Ascending aorta (tissue), 2 donors: ENCODE data around the gene COL26A1. TPM values are rescaled to one million over a fixed set of nuclear protein-coding genes. Genes with fewer than 3 reads are reported as not detected.

Experiments used
- DNase-seq, 2 donors: peaks; one replicate each; pipeline ENCODE4 v3.0.0-alpha.2; 2019; ENCODE audit warnings: low spot score in 2 of 2
- H3K27ac ChIP-seq, 2 donors: fragments of 200-600 bp; sonication (generic); one replicate each; pipeline ENCODE4 v1.5.1; 2016 to 2017; ENCODE audit warnings: mild to moderate bottlenecking in 1 of 2
- H3K27me3 ChIP-seq: fragments of 200-600 bp; sonication (generic); one replicate; pipeline ENCODE4 v1.5.1; 2017
- H3K36me3 ChIP-seq, 2 donors: fragments of 200-600 bp; sonication (generic); one replicate each; pipeline ENCODE4 v1.5.1; 2016
- H3K4me1 ChIP-seq, 2 donors: fragments of 200-600 bp; sonication (generic); one replicate each; pipeline ENCODE4 v1.5.1; 2016 to 2017; ENCODE audit warnings: mild to moderate bottlenecking in 1 of 2
- H3K4me3 ChIP-seq, 2 donors: fragments of 200-600 bp; sonication (generic); one replicate each; pipeline ENCODE4 v1.5.1; 2016 to 2017; ENCODE audit warnings: mild to moderate bottlenecking in 1 of 2
- H3K9me3 ChIP-seq, 2 donors: fragments of 200-600 bp; sonication (generic); one replicate each; pipeline ENCODE4 v1.5.1; 2016
- intact Hi-C: fragments of 100-400 bp; cut with DNase I; formaldehyde crosslinking; loops from one replicate; pipeline ENCODE4 v1.15.1; 2023
- total RNA-seq: library from RNA; depleted of rRNA; stranded (reverse); fragments of >200 nt; gene quantifications from one replicate; pipeline ENCODE4 v1.1.0, GENCODE V29; 2016
- TF ChIP-seq, protein P1 (sequence below), 3 experiments: fragments of 200-600 bp in 2 of 3; fragments of 450-650 bp in 1 of 3; sonication (generic) in 2 of 3; IDR thresholded peaks; one replicate each; pipeline ENCODE4 v1.5.1; 2016 to 2019; ENCODE audit warnings: antibody characterized with exemption in 3 of 3, mild to moderate bottlenecking in 1 of 3, moderate library complexity in 1 of 3

Gene COL26A1
- total RNA-seq, 1 donor from 2014 or later, result not detected

DNA sequence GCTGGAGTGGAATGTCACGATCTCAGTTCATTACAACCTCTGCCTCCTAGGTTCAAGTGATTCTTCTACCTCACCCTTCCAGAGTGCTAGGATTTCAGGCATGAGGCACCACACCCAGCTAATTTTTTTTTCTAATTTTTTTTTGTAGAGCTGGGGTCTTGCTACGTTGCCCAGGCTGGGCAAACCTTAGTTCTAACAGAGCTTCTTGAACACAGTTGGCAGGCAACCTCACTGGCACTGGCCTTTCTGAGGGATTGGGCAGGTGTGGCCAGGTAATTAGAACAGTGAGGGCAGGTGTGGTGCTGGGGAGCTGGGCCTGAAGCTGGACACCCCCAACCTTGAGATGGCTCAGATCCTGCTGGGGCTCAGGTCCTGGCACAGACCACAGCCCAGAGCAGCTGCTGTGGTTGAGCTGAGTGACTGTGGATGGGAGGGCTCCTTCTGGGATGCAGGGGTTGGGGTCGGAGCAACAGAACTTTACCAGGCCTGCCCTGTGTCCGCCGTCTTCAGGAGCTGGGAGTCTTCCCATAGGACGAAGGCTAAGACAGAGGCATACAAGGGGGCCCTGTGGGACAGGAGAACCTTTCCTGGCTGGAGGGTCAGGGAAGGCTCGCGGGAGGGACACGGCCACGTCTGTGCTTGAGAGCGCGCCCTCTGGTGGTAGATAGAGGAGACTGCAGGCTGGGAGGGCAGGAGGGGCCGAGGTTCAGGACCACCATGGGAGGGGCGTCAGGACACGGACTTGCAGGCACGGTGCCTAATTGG is 48.2 kb downstream of the COL26A1 start:
- H3K4me3 ChIP-seq, result no peak overlapping the region
- H3K36me3 ChIP-seq, result no peaks in the 10 kb centered on the region
- peaks cover 0 to 9% of the 10 kb centered on the region in 2 donors for H3K9me3 ChIP-seq
- intact Hi-C loops, result no loop called here
- no peaks in the 10 kb centered on the region for H3K4me1 ChIP-seq
- H3K27ac ChIP-seq, result no peak overlapping the region
- H3K27me3 ChIP-seq, result no peaks in the 10 kb centered on the region
- TF ChIP-seq, protein P1, sequence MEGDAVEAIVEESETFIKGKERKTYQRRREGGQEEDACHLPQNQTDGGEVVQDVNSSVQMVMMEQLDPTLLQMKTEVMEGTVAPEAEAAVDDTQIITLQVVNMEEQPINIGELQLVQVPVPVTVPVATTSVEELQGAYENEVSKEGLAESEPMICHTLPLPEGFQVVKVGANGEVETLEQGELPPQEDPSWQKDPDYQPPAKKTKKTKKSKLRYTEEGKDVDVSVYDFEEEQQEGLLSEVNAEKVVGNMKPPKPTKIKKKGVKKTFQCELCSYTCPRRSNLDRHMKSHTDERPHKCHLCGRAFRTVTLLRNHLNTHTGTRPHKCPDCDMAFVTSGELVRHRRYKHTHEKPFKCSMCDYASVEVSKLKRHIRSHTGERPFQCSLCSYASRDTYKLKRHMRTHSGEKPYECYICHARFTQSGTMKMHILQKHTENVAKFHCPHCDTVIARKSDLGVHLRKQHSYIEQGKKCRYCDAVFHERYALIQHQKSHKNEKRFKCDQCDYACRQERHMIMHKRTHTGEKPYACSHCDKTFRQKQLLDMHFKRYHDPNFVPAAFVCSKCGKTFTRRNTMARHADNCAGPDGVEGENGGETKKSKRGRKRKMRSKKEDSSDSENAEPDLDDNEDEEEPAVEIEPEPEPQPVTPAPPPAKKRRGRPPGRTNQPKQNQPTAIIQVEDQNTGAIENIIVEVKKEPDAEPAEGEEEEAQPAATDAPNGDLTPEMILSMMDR (IDR thresholded peaks at IDR 0.05), result peak; percentile 30 to 69 (median 43)
- no peak for DNase-seq

DNA sequence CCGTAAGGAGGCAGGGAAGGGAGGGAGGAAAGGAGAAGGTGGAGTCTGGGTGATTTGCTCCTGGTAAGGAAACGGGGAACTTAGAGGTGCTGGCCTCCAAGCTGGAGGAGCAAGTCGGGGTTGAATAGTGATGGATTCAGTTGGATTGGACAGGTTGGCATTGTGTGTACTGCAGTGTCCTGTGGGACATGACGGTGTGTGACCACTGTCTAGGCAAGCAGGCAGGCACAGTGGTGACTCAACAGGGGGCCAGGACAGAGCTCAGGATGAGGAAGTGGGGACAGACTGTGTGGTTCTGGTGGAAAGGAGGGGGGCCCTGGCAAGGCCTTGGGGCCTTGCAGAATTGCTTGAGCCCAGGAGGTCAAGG is 48.8 kb downstream of the COL26A1 start:
- Histone ChIP-seq H3K27ac (no peak overlapping the region), H3K4me1 (no peaks in the 10 kb centered on the region), H3K9me3 (peaks cover 0 to 9% of the 10 kb centered on the region in 2 donors), H3K4me3 (no peak overlapping the region), H3K27me3 (no peaks in the 10 kb centered on the region), H3K36me3 (no peaks in the 10 kb centered on the region)
- TF ChIP-seq, protein P1 (IDR thresholded peaks at IDR 0.05), result no peak
- intact Hi-C loops, result no loop called here
- no peak for DNase-seq

DNA sequence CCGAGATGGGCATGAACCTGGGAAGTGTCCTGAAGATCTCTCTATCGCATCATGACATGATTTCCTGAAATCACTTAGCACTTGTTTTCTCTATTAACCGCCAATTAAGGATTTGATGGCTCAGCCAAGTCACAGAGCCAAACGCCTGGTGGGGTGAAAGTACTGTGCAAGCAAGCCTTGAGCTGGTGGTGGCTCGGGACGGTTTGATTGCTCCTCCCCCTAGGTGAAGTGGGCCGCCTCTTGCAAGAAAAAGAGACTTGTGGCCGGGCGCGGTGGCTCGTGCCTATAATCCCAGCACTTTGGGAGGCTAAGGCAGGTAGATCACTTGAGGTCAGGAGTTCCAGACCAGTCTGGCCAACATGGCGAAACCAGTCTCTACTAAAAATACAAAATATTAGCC is 50.3 kb downstream of the COL26A1 start:
- H3K27me3 ChIP-seq, result no peaks in the 10 kb centered on the region
- intact Hi-C loops, result no loop called here
- peaks cover 0 to 9% of the 10 kb centered on the region in 2 donors for H3K9me3 ChIP-seq
- H3K4me1 ChIP-seq, result no peaks in the 10 kb centered on the region
- no peak overlapping the region for H3K27ac ChIP-seq
- DNase-seq, result no peak
- TF ChIP-seq, protein P1 (IDR thresholded peaks at IDR 0.05), result no peak
- no peaks in the 10 kb centered on the region for H3K36me3 ChIP-seq
- H3K4me3 ChIP-seq, result no peak overlapping the region

DNA sequence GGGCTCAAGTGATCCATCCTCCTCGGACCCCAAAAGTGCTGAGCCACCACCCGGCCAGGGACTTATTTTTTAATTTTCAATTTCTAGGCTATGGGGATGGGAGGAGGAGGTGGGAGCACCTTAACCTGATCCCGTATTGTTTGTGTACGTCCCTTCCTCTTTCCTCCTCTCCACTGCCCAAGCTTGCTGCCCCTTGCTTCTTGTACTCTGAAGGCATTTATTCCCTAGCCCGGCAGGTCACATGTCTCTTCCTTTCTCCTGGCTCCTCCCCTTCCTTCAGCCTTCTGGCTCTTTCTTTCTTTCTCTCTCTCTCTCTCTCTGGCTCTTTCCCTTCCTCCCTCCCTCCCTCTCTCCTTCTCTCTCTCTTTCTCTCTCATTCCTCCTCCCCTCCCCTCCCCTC is 56.0 kb downstream of the COL26A1 start:
- H3K4me3 ChIP-seq, result no peak overlapping the region
- no peaks in the 10 kb centered on the region for H3K27me3 ChIP-seq
- TF ChIP-seq, protein P1 (IDR thresholded peaks at IDR 0.05), result no peak
- H3K9me3 ChIP-seq, result no peaks in the 10 kb centered on the region
- H3K27ac ChIP-seq, result no peak overlapping the region
- H3K4me1 ChIP-seq, result no peaks in the 10 kb centered on the region
- no peak for DNase-seq
- intact Hi-C loops, result no loop called here
- H3K36me3 ChIP-seq, result no peaks in the 10 kb centered on the region

DNA sequence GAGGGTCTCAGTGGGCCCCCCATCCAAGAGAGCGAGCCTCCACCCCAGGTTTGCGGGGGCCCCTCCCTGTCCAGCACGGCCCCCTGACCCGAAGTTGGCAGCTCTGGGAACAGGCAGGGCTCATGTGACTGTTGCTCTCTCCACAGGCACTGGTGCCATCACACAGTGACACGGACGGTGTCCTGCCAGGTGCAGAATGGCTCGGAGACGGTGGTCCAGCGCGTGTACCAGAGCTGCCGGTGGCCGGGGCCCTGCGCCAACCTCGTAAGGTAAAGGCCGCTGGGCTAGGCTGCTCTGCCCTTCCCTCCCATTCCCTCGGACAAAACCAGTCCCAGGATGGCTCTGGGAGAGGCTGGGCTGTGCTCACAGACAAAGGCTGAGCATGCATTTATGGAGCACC is 57.2 kb downstream of the COL26A1 start:
- Histone ChIP-seq H3K27ac (no peak overlapping the region), H3K9me3 (no peaks in the 10 kb centered on the region), H3K27me3 (no peaks in the 10 kb centered on the region), H3K4me3 (no peak overlapping the region), H3K4me1 (no peaks in the 10 kb centered on the region), H3K36me3 (no peaks in the 10 kb centered on the region)
- intact Hi-C loops, result no loop called here
- TF ChIP-seq, protein P1 (IDR thresholded peaks at IDR 0.05), result no peak
- DNase-seq, result no peak
